Measurements from ENCODE around the gene CTNNBL1.

CTNNBL1 gene

GRCh38 chr20:37726971-37727956 is 33.4 kb downstream of the CTNNBL1 start:
- no peak overlapping the region for H3K27ac ChIP-seq
- TF ChIP-seq, protein P1, sequence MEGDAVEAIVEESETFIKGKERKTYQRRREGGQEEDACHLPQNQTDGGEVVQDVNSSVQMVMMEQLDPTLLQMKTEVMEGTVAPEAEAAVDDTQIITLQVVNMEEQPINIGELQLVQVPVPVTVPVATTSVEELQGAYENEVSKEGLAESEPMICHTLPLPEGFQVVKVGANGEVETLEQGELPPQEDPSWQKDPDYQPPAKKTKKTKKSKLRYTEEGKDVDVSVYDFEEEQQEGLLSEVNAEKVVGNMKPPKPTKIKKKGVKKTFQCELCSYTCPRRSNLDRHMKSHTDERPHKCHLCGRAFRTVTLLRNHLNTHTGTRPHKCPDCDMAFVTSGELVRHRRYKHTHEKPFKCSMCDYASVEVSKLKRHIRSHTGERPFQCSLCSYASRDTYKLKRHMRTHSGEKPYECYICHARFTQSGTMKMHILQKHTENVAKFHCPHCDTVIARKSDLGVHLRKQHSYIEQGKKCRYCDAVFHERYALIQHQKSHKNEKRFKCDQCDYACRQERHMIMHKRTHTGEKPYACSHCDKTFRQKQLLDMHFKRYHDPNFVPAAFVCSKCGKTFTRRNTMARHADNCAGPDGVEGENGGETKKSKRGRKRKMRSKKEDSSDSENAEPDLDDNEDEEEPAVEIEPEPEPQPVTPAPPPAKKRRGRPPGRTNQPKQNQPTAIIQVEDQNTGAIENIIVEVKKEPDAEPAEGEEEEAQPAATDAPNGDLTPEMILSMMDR (IDR thresholded peaks at IDR 0.05): no peak
- no peak for TF ChIP-seq ZFX (IDR thresholded peaks at IDR 0.05; ENCODE audit: borderline replicate concordance)

DNA sequence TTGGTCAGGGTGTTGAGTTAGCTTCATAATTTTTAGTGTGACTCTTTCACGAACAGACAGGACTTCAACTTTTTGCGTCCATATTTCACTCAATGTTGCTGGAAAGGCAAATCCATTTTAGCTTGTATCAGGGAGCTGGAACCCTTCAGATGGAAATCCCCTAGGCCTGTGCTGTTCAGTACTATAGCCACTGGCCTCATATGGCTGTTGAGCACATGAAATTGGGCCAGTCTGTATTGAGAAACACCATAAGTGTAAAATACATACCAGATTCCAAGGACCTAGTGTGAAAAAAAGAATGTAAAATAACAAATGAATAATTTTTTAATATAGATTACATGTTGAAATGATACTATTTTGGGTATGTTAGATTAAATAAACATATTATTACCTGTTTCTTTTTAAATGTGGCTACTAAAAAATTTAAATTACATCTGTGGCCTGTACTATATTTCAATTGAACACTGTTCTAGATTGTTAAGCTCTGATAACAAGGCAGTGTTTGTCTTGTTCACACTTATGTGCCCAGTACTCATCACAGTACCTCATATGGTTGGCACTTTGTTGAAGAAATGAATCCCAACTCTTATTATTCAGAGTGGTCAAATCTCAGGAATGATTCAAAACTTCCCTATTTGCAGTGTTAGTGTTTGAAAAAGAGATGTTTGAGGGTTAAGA is 34.3 kb downstream of the CTNNBL1 start:
- TF ChIP-seq ZFX (IDR thresholded peaks at IDR 0.05; ENCODE audit: borderline replicate concordance): no peak
- TF ChIP-seq, protein P1 (IDR thresholded peaks at IDR 0.05): no peak
- H3K27ac ChIP-seq: no peak overlapping the region

- TF ChIP-seq, protein P1 (IDR thresholded peaks at IDR 0.05): no peak
- no peak for TF ChIP-seq ZFX (IDR thresholded peaks at IDR 0.05; ENCODE audit: borderline replicate concordance)
- H3K27ac ChIP-seq: no peak overlapping the region
Measured at GRCh38 chr20:37728635-37728983, 34.8 kb downstream of the CTNNBL1 start.

- TF ChIP-seq, protein P1 (IDR thresholded peaks at IDR 0.05): no peak
- no peak for TF ChIP-seq ZFX (IDR thresholded peaks at IDR 0.05; ENCODE audit: borderline replicate concordance)
- H3K27ac ChIP-seq: no peak overlapping the region
Measured at GRCh38 chr20:37729452-37729851, 35.6 kb downstream of the CTNNBL1 start.

DNA sequence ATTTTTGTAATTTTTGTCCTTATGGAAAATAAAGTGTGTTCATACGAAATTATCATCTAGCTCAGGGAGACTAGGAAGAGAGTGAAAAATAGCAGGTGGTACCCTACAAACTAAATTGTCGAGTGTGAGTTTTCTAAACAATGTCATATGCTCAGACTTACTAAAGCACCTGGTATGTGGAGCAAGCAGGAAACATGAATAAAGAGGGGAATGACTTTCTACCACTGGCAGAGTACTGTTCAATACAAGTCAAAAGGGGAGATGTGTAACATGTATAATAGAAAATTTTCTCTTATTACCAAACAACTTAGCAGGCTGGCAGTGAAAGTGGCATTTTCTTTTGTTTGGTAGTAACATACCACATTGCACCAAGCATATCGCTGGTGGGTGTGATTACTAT is 36.1 kb downstream of the CTNNBL1 start:
- H3K27ac ChIP-seq: no peak overlapping the region
- TF ChIP-seq ZFX (IDR thresholded peaks at IDR 0.05; ENCODE audit: borderline replicate concordance): no peak
- TF ChIP-seq, protein P1 (IDR thresholded peaks at IDR 0.05): no peak

DNA sequence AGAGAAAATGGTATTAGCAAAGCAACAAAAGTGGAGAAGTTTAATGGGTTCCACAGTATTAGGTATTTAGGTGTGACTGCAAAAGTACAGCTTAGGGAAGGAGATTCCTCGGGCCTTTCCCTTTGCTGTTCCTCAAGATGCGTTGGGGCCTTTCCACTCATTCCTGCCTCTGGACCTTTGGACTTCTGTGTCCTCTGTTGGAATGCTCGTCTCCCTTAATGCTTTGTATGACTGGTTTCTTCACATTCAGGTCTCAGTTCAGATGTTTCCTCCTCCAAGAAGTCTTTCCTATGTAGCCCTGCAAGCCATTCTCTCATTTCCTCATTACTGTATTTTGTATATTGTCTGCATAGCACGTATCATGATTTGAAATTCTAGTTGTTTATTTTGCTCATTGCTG is 39.6 kb downstream of the CTNNBL1 start:
- no peak overlapping the region for H3K27ac ChIP-seq
- TF ChIP-seq, protein P1 (IDR thresholded peaks at IDR 0.05): no peak
- TF ChIP-seq ZFX (IDR thresholded peaks at IDR 0.05; ENCODE audit: borderline replicate concordance): no peak
